HepG2 (cell line): Measurements from ENCODE around the gene DNAJC5. TPM values are rescaled to one million over a fixed set of nuclear protein-coding genes. Genes with fewer than 3 reads are reported as not detected.
A peak's percentile ranks its signal among the peaks of the same experiment; 100 is the strongest.

Experiments
- ATF7 ChIP-seq, 2 experiments: fragments of 450-650 bp in 1 of 2; sonication (generic) in 1 of 2; formaldehyde crosslinking in 1 of 2; IDR thresholded peaks; 2 replicates each; pipeline versions ENCODE4 v1.4.0 to v1.6.1; 2016 to 2020; ENCODE audit warnings: antibody characterized with exemption in 1 of 2, mild to moderate bottlenecking in 1 of 2, missing genetic modification reagents in 1 of 2
- EHMT2 ChIP-seq: fragments of 200-600 bp; sonication (generic); IDR thresholded peaks from 2 replicates; pipeline ENCODE4 v1.7.0; 2017; ENCODE audit warnings: antibody characterized with exemption, low read depth, low read length, borderline replicate concordance
- ELF3 ChIP-seq: IDR thresholded peaks from 2 replicates; pipeline ENCODE4 v1.6.1; 2016; ENCODE audit warnings: missing genetic modification reagents, missing compliant biosample characterization
- FOXA3 ChIP-seq: IDR thresholded peaks from 2 replicates; pipeline ENCODE4 v1.6.1; 2016; ENCODE audit warnings: missing genetic modification reagents, missing compliant biosample characterization
- GFI1 ChIP-seq: sonication (generic); formaldehyde crosslinking; IDR thresholded peaks from 2 replicates; pipeline ENCODE4 v1.5.0; 2020; ENCODE audit warnings: missing genetic modification reagents, mild to moderate bottlenecking, borderline replicate concordance
- HOXA3 ChIP-seq: sonication (generic); formaldehyde crosslinking; IDR thresholded peaks from 2 replicates; pipeline ENCODE4 v1.5.0; 2020; ENCODE audit warnings: missing genetic modification reagents
- IKZF1 ChIP-seq: fragments of 450-650 bp; IDR thresholded peaks from 2 replicates; pipeline ENCODE4 v1.7.1; 2016
- MXI1 ChIP-seq: IDR thresholded peaks from 3 replicates; pipeline ENCODE4 v1.6.1; 2012; ENCODE audit warnings: low read depth, low read length, inconsistent platforms, borderline replicate concordance
- NCOA1 ChIP-seq: sonication (generic); formaldehyde crosslinking; IDR thresholded peaks from 2 replicates; pipeline ENCODE4 v1.9.0; 2021; ENCODE audit warnings: missing genetic modification reagents
- NFIB ChIP-seq: sonication (generic); formaldehyde crosslinking; IDR thresholded peaks from 2 replicates; pipeline ENCODE4 v1.9.0; 2021; ENCODE audit warnings: missing genetic modification reagents, mild to moderate bottlenecking, borderline replicate concordance
- PRPF4 ChIP-seq: fragments of 200-400 bp; formaldehyde crosslinking; IDR thresholded peaks from 2 replicates; pipeline ENCODE4 v1.6.1; 2016; ENCODE audit warnings: low read length, low read depth; ENCODE audit not compliant: poor library complexity, severe bottlenecking
- SCMH1 ChIP-seq: sonication (generic); formaldehyde crosslinking; IDR thresholded peaks from 2 replicates; pipeline ENCODE4 v1.9.0; 2021; ENCODE audit warnings: missing genetic modification reagents, mild to moderate bottlenecking, borderline replicate concordance
- SNRNP70 ChIP-seq: fragments of 200-400 bp; formaldehyde crosslinking; IDR thresholded peaks from 2 replicates; pipeline ENCODE4 v1.6.1; 2017; ENCODE audit warnings: mild to moderate bottlenecking, low read depth, low read length, moderate library complexity
- SPEN ChIP-seq: sonication (generic); formaldehyde crosslinking; IDR thresholded peaks from 2 replicates; pipeline ENCODE4 v1.5.1; 2020; ENCODE audit warnings: low read depth, mild to moderate bottlenecking, missing genetic modification reagents
- TAF15 ChIP-seq: fragments of 200-400 bp; formaldehyde crosslinking; IDR thresholded peaks from one replicate; pipeline ENCODE4 v1.6.1; 2018; ENCODE audit warnings: mild to moderate bottlenecking, low read depth, low read length; ENCODE audit not compliant: poor library complexity, severe bottlenecking
- TOPORS ChIP-seq: sonication (generic); formaldehyde crosslinking; IDR thresholded peaks from 2 replicates; pipeline ENCODE4 v1.8.0; 2023; ENCODE audit warnings: mild to moderate bottlenecking, missing genetic modification reagents
- ZNF264 ChIP-seq: sonication (generic); formaldehyde crosslinking; IDR thresholded peaks from 2 replicates; pipeline ENCODE4 v1.4.0; 2020; ENCODE audit warnings: missing genetic modification reagents
- ZNF331 ChIP-seq: sonication (generic); formaldehyde crosslinking; IDR thresholded peaks from 2 replicates; pipeline ENCODE4 v1.4.0; 2020; ENCODE audit warnings: missing genetic modification reagents
- ZNF34 ChIP-seq: sonication (generic); formaldehyde crosslinking; IDR thresholded peaks from 2 replicates; pipeline ENCODE4 v1.4.0; 2020; ENCODE audit warnings: mild to moderate bottlenecking, missing genetic modification reagents, borderline replicate concordance
- ZNF430 ChIP-seq: sonication (generic); formaldehyde crosslinking; IDR thresholded peaks from 2 replicates; pipeline ENCODE4 v1.9.0; 2021; ENCODE audit warnings: mild to moderate bottlenecking, missing genetic modification reagents
- ZNF468 ChIP-seq: sonication (generic); formaldehyde crosslinking; IDR thresholded peaks from 2 replicates; pipeline ENCODE4 v1.8.0; 2022; ENCODE audit warnings: mild to moderate bottlenecking, moderate library complexity, missing genetic modification reagents
- ZNF724P ChIP-seq: sonication (generic); formaldehyde crosslinking; IDR thresholded peaks from 2 replicates; pipeline ENCODE4 v1.8.0; 2022; ENCODE audit warnings: missing genetic modification reagents, borderline replicate concordance
- polyA plus RNA-seq, 8 experiments: library from polyadenylated mRNA; depleted of rRNA in 3 of 8; stranded (reverse) in 7 of 8; unstranded in 1 of 8; fragments of >200 nt; fragmentation: Illumina TruSeq in 4 of 8; extraction: Trizol in 4 of 8; gene quantifications; 2 replicates each; pipeline versions ENCODE4 v1.2.1 to v1.2.3, GENCODE V29; 2011 to 2016; ENCODE audit warnings: low read depth in 4 of 8, missing spikeins in 1 of 8, mixed read lengths in 1 of 8; ENCODE audit not compliant: insufficient read depth in 1 of 8
- total RNA-seq, 5 experiments: library from RNA; depleted of rRNA; stranded (reverse); fragments of >200 nt; fragmentation: Illumina TruSeq; extraction: Trizol; gene quantifications; 2 replicates each; pipeline ENCODE4 v1.2.3, GENCODE V29; 2016; ENCODE audit warnings: low read depth in 1 of 5
- TF ChIP-seq, protein P1 (sequence below): sonication (generic); formaldehyde crosslinking; IDR thresholded peaks from 2 replicates; pipeline ENCODE4 v1.4.0; 2020; ENCODE audit warnings: mild to moderate bottlenecking, missing genetic modification reagents, borderline replicate concordance
- TF ChIP-seq, protein P2 (sequence below): sonication (generic); formaldehyde crosslinking; IDR thresholded peaks from 2 replicates; pipeline ENCODE4 v1.4.0; 2020; ENCODE audit warnings: missing genetic modification reagents

DNAJC5 gene
- total and polyA plus RNA-seq, 2 of the 13 experiments (the other 11 are each of a cell fraction or from before 2014, with no cell fraction given), result 42.8 to 64.5 TPM

DNA sequence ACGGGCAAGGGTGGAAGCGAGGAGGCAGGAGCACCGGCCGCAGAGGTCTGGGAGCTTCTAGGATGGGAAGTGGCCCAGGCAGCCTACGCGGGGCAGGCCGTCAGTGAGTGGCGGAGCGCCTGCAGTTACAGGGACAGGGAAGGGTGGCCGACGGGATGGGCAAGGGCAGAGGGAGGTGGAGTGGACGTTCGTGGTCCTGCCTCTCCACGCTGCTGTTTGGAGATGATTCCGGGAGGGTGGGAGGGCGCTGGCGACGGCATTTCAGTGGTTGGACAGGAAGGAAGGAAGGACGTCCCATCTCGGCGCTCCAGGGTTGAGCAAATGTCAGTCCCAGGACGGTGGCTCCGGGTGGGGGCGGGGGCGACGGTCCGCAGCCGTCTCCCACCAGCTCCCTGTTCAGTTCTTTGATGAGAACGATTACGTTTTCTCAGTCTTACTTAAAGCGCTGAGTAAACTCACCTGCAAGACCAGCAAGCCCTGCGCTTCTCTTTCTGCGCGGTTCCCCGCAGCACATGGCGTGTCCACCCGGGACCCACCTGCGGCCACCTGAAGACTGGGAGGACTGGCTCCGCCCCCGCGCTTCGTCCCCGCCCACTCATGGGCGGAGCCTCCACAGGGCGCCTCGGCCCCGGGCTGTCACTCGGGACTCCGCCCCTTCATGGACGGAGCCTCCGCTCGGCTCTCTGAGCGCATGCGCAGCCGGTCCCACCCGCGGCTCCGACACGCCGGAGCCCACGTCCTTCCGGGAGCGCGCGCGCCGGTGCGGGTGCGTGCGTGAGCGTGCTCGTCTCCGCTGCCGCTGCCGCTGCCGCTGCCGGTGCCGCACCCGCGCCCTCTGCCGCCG lies at the start of gene DNAJC5 (continued):
- 0 out of 2 replicates have a peak, but pooled peaks have one; percentile 31 for TF ChIP-seq ZNF724P
- TF ChIP-seq ZNF34 (CRISPR knock-in tag), result 0 out of 2 replicates have a peak, but pooled peaks have one; percentile 51
- TF ChIP-seq ELF3 (CRISPR knock-in tag), result peak; percentile 64
- TF ChIP-seq, protein P1, sequence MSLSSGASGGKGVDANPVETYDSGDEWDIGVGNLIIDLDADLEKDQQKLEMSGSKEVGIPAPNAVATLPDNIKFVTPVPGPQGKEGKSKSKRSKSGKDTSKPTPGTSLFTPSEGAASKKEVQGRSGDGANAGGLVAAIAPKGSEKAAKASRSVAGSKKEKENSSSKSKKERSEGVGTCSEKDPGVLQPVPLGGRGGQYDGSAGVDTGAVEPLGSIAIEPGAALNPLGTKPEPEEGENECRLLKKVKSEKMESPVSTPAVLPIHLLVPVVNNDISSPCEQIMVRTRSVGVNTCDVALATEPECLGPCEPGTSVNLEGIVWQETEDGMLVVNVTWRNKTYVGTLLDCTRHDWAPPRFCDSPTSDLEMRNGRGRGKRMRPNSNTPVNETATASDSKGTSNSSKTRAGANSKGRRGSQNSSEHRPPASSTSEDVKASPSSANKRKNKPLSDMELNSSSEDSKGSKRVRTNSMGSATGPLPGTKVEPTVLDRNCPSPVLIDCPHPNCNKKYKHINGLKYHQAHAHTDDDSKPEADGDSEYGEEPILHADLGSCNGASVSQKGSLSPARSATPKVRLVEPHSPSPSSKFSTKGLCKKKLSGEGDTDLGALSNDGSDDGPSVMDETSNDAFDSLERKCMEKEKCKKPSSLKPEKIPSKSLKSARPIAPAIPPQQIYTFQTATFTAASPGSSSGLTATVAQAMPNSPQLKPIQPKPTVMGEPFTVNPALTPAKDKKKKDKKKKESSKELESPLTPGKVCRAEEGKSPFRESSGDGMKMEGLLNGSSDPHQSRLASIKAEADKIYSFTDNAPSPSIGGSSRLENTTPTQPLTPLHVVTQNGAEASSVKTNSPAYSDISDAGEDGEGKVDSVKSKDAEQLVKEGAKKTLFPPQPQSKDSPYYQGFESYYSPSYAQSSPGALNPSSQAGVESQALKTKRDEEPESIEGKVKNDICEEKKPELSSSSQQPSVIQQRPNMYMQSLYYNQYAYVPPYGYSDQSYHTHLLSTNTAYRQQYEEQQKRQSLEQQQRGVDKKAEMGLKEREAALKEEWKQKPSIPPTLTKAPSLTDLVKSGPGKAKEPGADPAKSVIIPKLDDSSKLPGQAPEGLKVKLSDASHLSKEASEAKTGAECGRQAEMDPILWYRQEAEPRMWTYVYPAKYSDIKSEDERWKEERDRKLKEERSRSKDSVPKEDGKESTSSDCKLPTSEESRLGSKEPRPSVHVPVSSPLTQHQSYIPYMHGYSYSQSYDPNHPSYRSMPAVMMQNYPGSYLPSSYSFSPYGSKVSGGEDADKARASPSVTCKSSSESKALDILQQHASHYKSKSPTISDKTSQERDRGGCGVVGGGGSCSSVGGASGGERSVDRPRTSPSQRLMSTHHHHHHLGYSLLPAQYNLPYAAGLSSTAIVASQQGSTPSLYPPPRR (CRISPR knock-in tag), result peak; percentile 39; the same call in 1 of the 2 replicates
- no peak; the same call in 1 of the 2 replicates for TF ChIP-seq ZNF331 (CRISPR knock-in tag)
- TF ChIP-seq SPEN (CRISPR knock-in tag), result peak; percentile 81
- no peak for TF ChIP-seq ZNF468 (CRISPR knock-in tag)
- no peak for TF ChIP-seq NFIB
- no peak; the same call in none of the 2 replicates for TF ChIP-seq TOPORS (CRISPR knock-in tag)
- TF ChIP-seq ATF7 (IDR thresholded peaks at IDR 0.05), result no peak
- 0 out of 2 replicates have a peak, but pooled peaks have one; percentile 42 for TF ChIP-seq ATF7 (CRISPR knock-in tag; IDR thresholded peaks at IDR 0.05)
- TF ChIP-seq IKZF1, result no peak
- no peak for TF ChIP-seq EHMT2
- TF ChIP-seq ZNF430, result peak; percentile 92
- TF ChIP-seq HOXA3 (CRISPR knock-in tag), result peak; percentile 86; the same call in 1 of the 2 replicates
- no peak for TF ChIP-seq TAF15
- no peak for TF ChIP-seq PRPF4
- TF ChIP-seq SNRNP70, result no peak
- TF ChIP-seq ZNF264 (CRISPR knock-in tag), result no peak
- no peak; the same call in 1 of the 2 replicates for TF ChIP-seq GFI1 (CRISPR knock-in tag)
- no peak for TF ChIP-seq NCOA1
- no peak for TF ChIP-seq SCMH1 (CRISPR knock-in tag)
- TF ChIP-seq MXI1, result peak; percentile 97
- TF ChIP-seq FOXA3, result peak; percentile 61
- TF ChIP-seq, protein P2, sequence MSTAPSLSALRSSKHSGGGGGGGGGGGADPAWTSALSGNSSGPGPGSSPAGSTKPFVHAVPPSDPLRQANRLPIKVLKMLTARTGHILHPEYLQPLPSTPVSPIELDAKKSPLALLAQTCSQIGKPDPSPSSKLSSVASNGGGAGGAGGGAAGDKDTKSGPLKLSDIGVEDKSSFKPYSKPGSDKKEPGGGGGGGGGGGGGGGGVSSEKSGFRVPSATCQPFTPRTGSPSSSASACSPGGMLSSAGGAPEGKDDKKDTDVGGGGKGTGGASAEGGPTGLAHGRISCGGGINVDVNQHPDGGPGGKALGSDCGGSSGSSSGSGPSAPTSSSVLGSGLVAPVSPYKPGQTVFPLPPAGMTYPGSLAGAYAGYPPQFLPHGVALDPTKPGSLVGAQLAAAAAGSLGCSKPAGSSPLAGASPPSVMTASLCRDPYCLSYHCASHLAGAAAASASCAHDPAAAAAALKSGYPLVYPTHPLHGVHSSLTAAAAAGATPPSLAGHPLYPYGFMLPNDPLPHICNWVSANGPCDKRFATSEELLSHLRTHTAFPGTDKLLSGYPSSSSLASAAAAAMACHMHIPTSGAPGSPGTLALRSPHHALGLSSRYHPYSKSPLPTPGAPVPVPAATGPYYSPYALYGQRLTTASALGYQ (CRISPR knock-in tag), result no peak
